AG04450 (cell line): Measurements from ENCODE around the gene C10orf90. TPM values are rescaled to one million over a fixed set of nuclear protein-coding genes. Genes with fewer than 3 reads are reported as not detected.
A peak's percentile ranks its signal among the peaks of the same experiment; 100 is the strongest.

Source experiments
- CTCF ChIA-PET: fragments of 300-600, 350-600 bp; formaldehyde crosslinking; extraction: SDS; loops from one replicate; lab custom pipeline; 2022; ENCODE audit warnings: antibody characterized with exemption, inconsistent platforms; lab: Charles Lee
- POLR2A ChIA-PET: fragments of 350-600 bp; formaldehyde crosslinking; extraction: SDS; loops from one replicate; lab custom pipeline; 2021; ENCODE audit warnings: antibody characterized with exemption, inconsistent platforms; lab: Yijun Ruan, JAX
- DNase-seq: peaks from one replicate; pipeline ENCODE4 v3.0.0-alpha.2; 2011; ENCODE audit warnings: low read depth, low spot score
- H3K27ac ChIP-seq: one replicate; pipeline ENCODE4 v1.5.1; 2012; ENCODE audit warnings: low read depth, low read length, control low read depth
- H3K27me3 ChIP-seq: one replicate; pipeline ENCODE4 v1.6.0; 2012; ENCODE audit warnings: low read length; ENCODE audit not compliant: control insufficient read depth, insufficient read depth
- H3K4me3 ChIP-seq: 2 replicates; pipeline ENCODE4 v1.5.1; 2011; ENCODE audit warnings: mild to moderate bottlenecking, low read depth, low read length, control low read depth
- H3K9me3 ChIP-seq: 2 replicates; pipeline ENCODE4 v1.5.1; 2012; ENCODE audit warnings: low read length; ENCODE audit not compliant: control insufficient read depth, insufficient read depth
- CTCF ChIP-seq: IDR thresholded peaks from 2 replicates; pipeline ENCODE4 v1.5.1; 2011; ENCODE audit warnings: low read depth, low read length, control low read depth, inconsistent platforms
- polyA plus RNA-seq: library from polyadenylated mRNA; depleted of rRNA; stranded (reverse); fragments of >200 nt; gene quantifications from 2 replicates; pipeline ENCODE4 v1.2.3, GENCODE V29; 2011

C10orf90 gene
- polyA plus RNA-seq, 1 experiment: 0.10 TPM

- DNase-seq: no peak
These were observed 207.2 kb downstream of the C10orf90 start for GRCh38 chr10:126463286-126463685.

GRCh38 chr10:126461289-126461940, 209.1 kb downstream of the C10orf90 start:
- Histone ChIP-seq H3K4me3 (no peak overlapping the region), H3K9me3 (no peaks in the 10 kb centered on the region; the same call in 1 of the 2 replicates), H3K27me3 (no peaks in the 10 kb centered on the region), H3K27ac (no peak overlapping the region)
- POLR2A ChIA-PET: no interaction called here
- DNase-seq: no peak
- CTCF ChIA-PET: interaction anchor here (1.2 kb wide), 1 partner anchor 527 kb away, joined by 3 read pairs; no protein-coding TSS in a partner anchor
- TF ChIP-seq CTCF: no peak

More at GRCh38 chr10:126463286-126463685, 207.2 kb downstream of the C10orf90 start:
- Histone ChIP-seq H3K9me3 (no peaks in the 10 kb centered on the region; the same call in 1 of the 2 replicates), H3K4me3 (no peak overlapping the region), H3K27ac (no peak overlapping the region), H3K27me3 (no peaks in the 10 kb centered on the region)
- CTCF ChIA-PET: no interaction called here
- no peak for TF ChIP-seq CTCF
- POLR2A ChIA-PET: no interaction called here

DNA sequence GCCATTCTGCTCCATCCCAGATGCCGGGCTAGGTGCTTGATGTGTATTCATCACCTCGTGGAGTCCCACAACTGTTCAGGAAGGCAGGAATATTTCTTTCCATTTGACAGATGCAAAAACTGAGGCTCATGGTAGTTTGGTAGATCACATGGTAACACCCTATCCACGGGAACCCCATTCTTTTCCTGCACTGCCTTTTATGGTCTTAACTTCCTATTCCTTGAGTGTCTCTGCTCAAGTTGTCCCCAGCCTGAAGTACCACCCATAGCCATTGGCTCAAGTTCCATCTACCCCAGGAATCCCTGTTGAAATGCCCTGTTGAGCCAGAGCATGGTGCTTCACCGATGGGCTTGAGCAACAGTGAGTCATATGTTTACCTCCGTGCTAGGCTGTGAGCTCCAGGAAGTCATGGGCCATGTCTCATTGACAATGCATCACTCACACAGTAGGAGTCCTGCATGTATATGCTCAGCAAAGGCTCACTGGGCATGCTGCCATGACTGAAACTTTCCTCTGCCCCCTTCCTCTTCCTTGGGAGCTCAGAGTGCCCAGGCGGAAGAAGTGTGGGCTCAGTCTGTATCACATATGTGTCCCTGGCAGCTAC, 210.5 kb downstream of the C10orf90 start:
- ChIA-PET POLR2A (interaction anchor here (0.6 kb wide), 2 partner anchors 62 to 455 kb away, joined by 5 to 15 read pairs; no protein-coding TSS in a partner anchor), CTCF (interaction anchor here (1.2 to 1.8 kb wide), 2 partner anchors 44 to 525 kb away, joined by 4 read pairs; no protein-coding TSS in a partner anchor)
- no peaks in the 10 kb centered on the region; the same call in 1 of the 2 replicates for H3K9me3 ChIP-seq
- peak; percentile 65 for DNase-seq
- H3K4me3 ChIP-seq: no peak overlapping the region
- no peak for TF ChIP-seq CTCF
- H3K27me3 ChIP-seq: no peaks in the 10 kb centered on the region
- no peak overlapping the region for H3K27ac ChIP-seq

GRCh38 chr10:126459032-126459831, 211.3 kb downstream of the C10orf90 start:
- ChIA-PET CTCF (interaction anchor here (0.9 to 1.8 kb wide), 5 partner anchors 9 to 525 kb away, joined by 3 to 4 read pairs (median 4); no protein-coding TSS in a partner anchor), POLR2A (interaction anchor here (0.6 to 0.8 kb wide), 2 partner anchors 61 to 206 kb away, joined by 3 to 15 read pairs; no protein-coding TSS in a partner anchor)
- no peak; the same call in 1 of the 2 replicates for TF ChIP-seq CTCF
- Histone ChIP-seq H3K4me3 (no peak overlapping the region), H3K27me3 (no peaks in the 10 kb centered on the region), H3K27ac (no peak overlapping the region), H3K9me3 (no peaks in the 10 kb centered on the region; the same call in 1 of the 2 replicates)
- no peak for DNase-seq
